Activated CD4-positive, alpha-beta T cell treated with anti-CD3 and anti-CD28 coated beads for 36 hours (primary cell): Measurements from ENCODE around the gene MICU2. TPM values are rescaled to one million over a fixed set of nuclear protein-coding genes. Genes with fewer than 3 reads are reported as not detected.

Source experiments
- ATAC-seq: fragments of 200-7000 bp; cut with Tn5 transposase; one replicate; pipeline ENCODE4 v1.10.0; 2021; ENCODE audit warnings: mild to moderate bottlenecking, moderate library complexity
- CTCF ChIA-PET: fragments of 350-600 bp; sonication (Branson Sonifier 250); formaldehyde crosslinking; loops from one replicate; lab custom pipeline; 2021; ENCODE audit warnings: antibody characterized with exemption; lab: Charles Lee
- POLR2A ChIA-PET: fragments of 350-600 bp; sonication (Branson Sonifier 250); formaldehyde crosslinking; loops from one replicate; lab custom pipeline; 2021; ENCODE audit warnings: antibody characterized with exemption, inconsistent platforms; lab: Charles Lee
- DNase-seq: peaks from one replicate; pipeline ENCODE4 v3.0.0-alpha.2; 2020
- H3K27ac Mint-ChIP-seq: one replicate; pipeline ENCODE4 v1.8.0; 2021; ENCODE audit warnings: mixed read lengths
- H3K27me3 Mint-ChIP-seq: one replicate; pipeline ENCODE4 v1.8.0; 2021; ENCODE audit warnings: mixed read lengths
- H3K36me3 Mint-ChIP-seq: one replicate; pipeline ENCODE4 v1.8.0; 2021; ENCODE audit warnings: low read depth, mixed read lengths
- H3K4me1 Mint-ChIP-seq: one replicate; pipeline ENCODE4 v1.8.0; 2021; ENCODE audit warnings: mixed read lengths
- H3K4me3 Mint-ChIP-seq: one replicate; pipeline ENCODE4 v1.8.0; 2021; ENCODE audit warnings: mild to moderate bottlenecking, moderate library complexity, mixed read lengths
- H3K9me3 Mint-ChIP-seq: one replicate; pipeline ENCODE4 v1.8.0; 2021; ENCODE audit warnings: low read depth, mixed read lengths
- intact Hi-C, 2 experiments: fragments of 100-400 bp; cut with DNase I in 1 of 2; cut with micrococcal nuclease in 1 of 2; formaldehyde crosslinking; loops; one replicate each; pipeline versions ENCODE4 v1.14.2 to v1.15.1; 2022 to 2024; cut with DNase I, micrococcal nuclease
- total RNA-seq, 2 experiments: library from RNA; stranded (reverse); gene quantifications; one replicate each; pipeline ENCODE4 v1.2.3, GENCODE V29; 2021

The MICU2 gene
- total RNA-seq, 2 experiments from 2014 or later, result 28.4 to 28.7 TPM

- intact Hi-C loops, result no loop called here
- H3K27me3 Mint-ChIP-seq, result peaks cover 13% of the 10 kb centered on the region
- H3K9me3 Mint-ChIP-seq, result no peaks in the 10 kb centered on the region
- ChIA-PET POLR2A (no interaction called here), CTCF (interaction anchor here (0.8 to 3.3 kb wide), 3 partner anchors 12 to 21 kb away, joined by 3 to 17 read pairs (median 6); no protein-coding TSS in a partner anchor)
- no peak for ATAC-seq
- H3K27ac Mint-ChIP-seq, result no peak overlapping the region
- H3K36me3 Mint-ChIP-seq, result no peaks in the 10 kb centered on the region
- no peak for DNase-seq
- H3K4me3 Mint-ChIP-seq, result no peak overlapping the region
- no peaks in the 10 kb centered on the region for H3K4me1 Mint-ChIP-seq
These were observed 12.9 kb upstream of the MICU2 start for GRCh38 chr13:21616880-21617279.

GRCh38 chr13:21616205-21616866 is 12.4 kb upstream of the MICU2 start:
- ChIA-PET POLR2A (no interaction called here), CTCF (interaction anchor here (0.8 to 3.3 kb wide), 3 partner anchors 11 to 22 kb away, joined by 3 to 17 read pairs (median 6); no protein-coding TSS in a partner anchor)
- Mint-ChIP-seq H3K27ac (no peak overlapping the region), H3K4me1 (no peaks in the 10 kb centered on the region), H3K36me3 (no peaks in the 10 kb centered on the region), H3K27me3 (peaks cover 12% of the 10 kb centered on the region), H3K9me3 (no peaks in the 10 kb centered on the region), H3K4me3 (no peak overlapping the region)
- ATAC-seq (no peak), DNase-seq (no peak)
- intact Hi-C loops, result no loop called here

- CTCF ChIA-PET, result interaction anchor here (0.9 to 3.3 kb wide), 2 partner anchors 17 to 23 kb away, joined by 3 to 17 read pairs; no protein-coding TSS in a partner anchor
- Mint-ChIP-seq H3K36me3 (no peaks in the 10 kb centered on the region), H3K4me3 (no peak overlapping the region), H3K27ac (no peak overlapping the region), H3K27me3 (peaks cover 10% of the 10 kb centered on the region), H3K4me1 (no peaks in the 10 kb centered on the region), H3K9me3 (no peaks in the 10 kb centered on the region)
- intact Hi-C loops, result no loop called here
- DNase-seq (no peak), ATAC-seq (no peak)
- POLR2A ChIA-PET, result interaction anchor here (0.8 kb wide), 1 partner anchor 12 kb away, joined by 3 read pairs; the partner anchor contains the start of gene MICU2
These were observed 11.5 kb upstream of the MICU2 start for GRCh38 chr13:21615427-21615826.

GRCh38 chr13:21613791-21614190 is 9.8 kb upstream of the MICU2 start:
- Mint-ChIP-seq H3K9me3 (no peaks in the 10 kb centered on the region), H3K36me3 (no peaks in the 10 kb centered on the region), H3K4me1 (no peaks in the 10 kb centered on the region), H3K27me3 (peaks cover 4% of the 10 kb centered on the region), H3K4me3 (no peak overlapping the region), H3K27ac (no peak overlapping the region)
- intact Hi-C loops, result no loop called here
- ChIA-PET POLR2A (no interaction called here), CTCF (no interaction called here)
- DNase-seq (no peak), ATAC-seq (no peak)

GRCh38 chr13:21611385-21611784 is 7.4 kb upstream of the MICU2 start:
- Mint-ChIP-seq H3K4me3 (no peak overlapping the region), H3K9me3 (no peaks in the 10 kb centered on the region), H3K36me3 (no peaks in the 10 kb centered on the region), H3K27me3 (peaks cover 1% of the 10 kb centered on the region), H3K4me1 (no peaks in the 10 kb centered on the region), H3K27ac (no peak overlapping the region)
- ATAC-seq, result no peak
- POLR2A ChIA-PET, result no interaction called here
- intact Hi-C loops, result no loop called here
- no peak for DNase-seq
- CTCF ChIA-PET, result no interaction called here

GRCh38 chr13:21610687-21611086 is 6.7 kb upstream of the MICU2 start:
- no peaks in the 10 kb centered on the region for H3K9me3 Mint-ChIP-seq
- intact Hi-C loops, result no loop called here
- POLR2A ChIA-PET, result no interaction called here
- H3K4me1 Mint-ChIP-seq, result no peaks in the 10 kb centered on the region
- no peaks in the 10 kb centered on the region for H3K36me3 Mint-ChIP-seq
- no peak overlapping the region for H3K27ac Mint-ChIP-seq
- H3K4me3 Mint-ChIP-seq, result no peak overlapping the region
- DNase-seq (no peak), ATAC-seq (no peak)
- H3K27me3 Mint-ChIP-seq, result peaks cover 1% of the 10 kb centered on the region
- CTCF ChIA-PET, result no interaction called here

- intact Hi-C loops, result no loop called here
- H3K9me3 Mint-ChIP-seq, result no peaks in the 10 kb centered on the region
- POLR2A ChIA-PET, result no interaction called here
These were observed 5.0 kb upstream of the MICU2 start for GRCh38 chr13:21608961-21609360.

GRCh38 chr13:21606796-21607195 is 2.8 kb upstream of the MICU2 start:
- Mint-ChIP-seq H3K36me3 (no peaks in the 10 kb centered on the region), H3K4me1 (peaks cover 14% of the 10 kb centered on the region), H3K27ac (no peak overlapping the region), H3K27me3 (peaks cover 1% of the 10 kb centered on the region), H3K9me3 (no peaks in the 10 kb centered on the region), H3K4me3 (no peak overlapping the region)
- ChIA-PET POLR2A (no interaction called here), CTCF (interaction anchor here (0.6 to 0.8 kb wide), 3 partner anchors 17 to 367 kb away, joined by 3 read pairs; no protein-coding TSS in a partner anchor)
- no peak for ATAC-seq
- intact Hi-C loops, result no loop called here
- DNase-seq, result no peak

More at GRCh38 chr13:21608961-21609360, 5.0 kb upstream of the MICU2 start:
- CTCF ChIA-PET, result interaction anchor here (0.9 kb wide), 1 partner anchor 29 kb away, joined by 4 read pairs; no protein-coding TSS in a partner anchor
- DNase-seq (no peak), ATAC-seq (no peak)
- no peak overlapping the region for H3K27ac Mint-ChIP-seq
- H3K4me3 Mint-ChIP-seq, result no peak overlapping the region
- H3K27me3 Mint-ChIP-seq, result peaks cover 1% of the 10 kb centered on the region
- no peaks in the 10 kb centered on the region for H3K36me3 Mint-ChIP-seq
- peaks cover 11% of the 10 kb centered on the region for H3K4me1 Mint-ChIP-seq

GRCh38 chr13:21606251-21606650 is 2.3 kb upstream of the MICU2 start:
- ATAC-seq (no peak), DNase-seq (no peak)
- Mint-ChIP-seq H3K27me3 (peaks cover 1% of the 10 kb centered on the region), H3K27ac (no peak overlapping the region), H3K4me1 (peaks cover 19% of the 10 kb centered on the region), H3K36me3 (peaks cover 5% of the 10 kb centered on the region), H3K4me3 (no peak overlapping the region), H3K9me3 (no peaks in the 10 kb centered on the region)
- ChIA-PET POLR2A (no interaction called here), CTCF (interaction anchor here (0.6 to 0.8 kb wide), 3 partner anchors 16 to 73 kb away, joined by 3 read pairs; no protein-coding TSS in a partner anchor)
- intact Hi-C loops, result no loop called here

GRCh38 chr13:21596722-21597121 is 7.2 kb downstream of the MICU2 start:
- H3K36me3 Mint-ChIP-seq, result peaks cover 24% of the 10 kb centered on the region
- POLR2A ChIA-PET, result no interaction called here
- CTCF ChIA-PET, result no interaction called here
- ATAC-seq (no peak), DNase-seq (no peak)
- peaks cover 1% of the 10 kb centered on the region for H3K9me3 Mint-ChIP-seq
- H3K4me3 Mint-ChIP-seq, result no peak overlapping the region
- intact Hi-C loops, result no loop called here
- H3K27me3 Mint-ChIP-seq, result no peaks in the 10 kb centered on the region
- peaks cover 69% of the 10 kb centered on the region for H3K4me1 Mint-ChIP-seq
- no peak overlapping the region for H3K27ac Mint-ChIP-seq

GRCh38 chr13:21595546-21595822 is 8.5 kb downstream of the MICU2 start:
- Mint-ChIP-seq H3K36me3 (peaks cover 18% of the 10 kb centered on the region), H3K27ac (no peak overlapping the region), H3K4me1 (peaks cover 71% of the 10 kb centered on the region), H3K27me3 (no peaks in the 10 kb centered on the region), H3K4me3 (no peak overlapping the region), H3K9me3 (peaks cover 1% of the 10 kb centered on the region)
- ChIA-PET CTCF (no interaction called here), POLR2A (interaction anchor here (1.7 kb wide), 1 partner anchor 8 kb away, joined by 4 read pairs; the partner anchor contains the start of gene MICU2)
- ATAC-seq (no peak), DNase-seq (no peak)
- intact Hi-C loops, result no loop called here
